B cell (primary cell): ENCODE data around the gene AGBL4.

Experiments used
- CTCF ChIP-seq: fragments of 200-600 bp; IDR thresholded peaks from one replicate; pipeline ENCODE4 v1.8.0; 2022; ENCODE audit warnings: antibody characterized with exemption, mild to moderate bottlenecking
- EZH2 ChIP-seq: IDR thresholded peaks from 2 replicates; pipeline ENCODE4 v1.6.1; 2012; ENCODE audit warnings: borderline replicate concordance, low read depth, mild to moderate bottlenecking, moderate library complexity, low read length; ENCODE audit not compliant: insufficient read depth, poor library complexity, severe bottlenecking

- no peak for TF ChIP-seq CTCF
- no peak for TF ChIP-seq EZH2
Measured at GRCh38 chr1:48953617-48954016, 1070.1 kb downstream of the AGBL4 start.
